ENCODE data around the gene MARK3. TPM values are rescaled to one million over a fixed set of nuclear protein-coding genes. Genes with fewer than 3 reads are reported as not detected.
"Not testable (repeated sequence)": the region's sequence is repeated elsewhere in the genome, so short reads cannot be mapped to it uniquely, and the experiment has no call there.

Gene MARK3
- total RNA-seq, 1 donor from 2014 or later = 146 TPM

GRCh38 chr14:103492156-103492925 lies 107.1 kb downstream of the MARK3 start:
- DNase-seq = no peak

GRCh38 chr14:103495854-103496253 lies 110.6 kb downstream of the MARK3 start:
- DNase-seq = no peak

GRCh38 chr14:103496776-103497175 lies 111.6 kb downstream of the MARK3 start:
- DNase-seq = no peak

- no peak for DNase-seq
Measured at GRCh38 chr14:103499709-103500108, 114.5 kb downstream of the MARK3 start.

GRCh38 chr14:103500148-103500990 lies 115.2 kb downstream of the MARK3 start:
- peak; percentile 83 for DNase-seq

GRCh38 chr14:103501041-103501870 lies 116.0 kb downstream of the MARK3 start:
- no peak for DNase-seq

GRCh38 chr14:103501921-103502669 lies 116.9 kb downstream of the MARK3 start:
- DNase-seq = peak; percentile 52

- DNase-seq = no peak
Measured at GRCh38 chr14:103502877-103503276, 117.7 kb downstream of the MARK3 start.

- DNase-seq = no peak
Measured at GRCh38 chr14:103503296-103503695, 118.1 kb downstream of the MARK3 start.

- DNase-seq = no peak
Measured at GRCh38 chr14:103504991-103505565, 119.9 kb downstream of the MARK3 start.

- no peak for DNase-seq
Measured at GRCh38 chr14:103507751-103508150, 122.5 kb downstream of the MARK3 start.

GRCh38 chr14:103508521-103509329 lies 123.5 kb downstream of the MARK3 start:
- DNase-seq = no peak

GRCh38 chr14:103509864-103510723 lies 124.9 kb downstream of the MARK3 start:
- DNase-seq = no peak

GRCh38 chr14:103510724-103511693 lies 125.8 kb downstream of the MARK3 start:
- no peak for DNase-seq

GRCh38 chr14:103512180-103512579 lies 127.0 kb downstream of the MARK3 start:
- not testable (repeated sequence) for DNase-seq

- peak; percentile 86 for DNase-seq
Measured at GRCh38 chr14:103512701-103513611, 127.7 kb downstream of the MARK3 start.

All from occipital lobe (tissue), 2 donors.